Inferior parietal cortex (tissue), 1 donor: ENCODE results near the gene VEZT.
"Not testable (repeated sequence)": the region's sequence is repeated elsewhere in the genome, so short reads cannot be mapped to it uniquely, and the experiment has no call there.

Source experiments
- DNase-seq: peaks from one replicate; pipeline ENCODE4 v3.0.0-alpha.2; 2016; ENCODE audit errors: extremely low spot score

Gene VEZT

DNA sequence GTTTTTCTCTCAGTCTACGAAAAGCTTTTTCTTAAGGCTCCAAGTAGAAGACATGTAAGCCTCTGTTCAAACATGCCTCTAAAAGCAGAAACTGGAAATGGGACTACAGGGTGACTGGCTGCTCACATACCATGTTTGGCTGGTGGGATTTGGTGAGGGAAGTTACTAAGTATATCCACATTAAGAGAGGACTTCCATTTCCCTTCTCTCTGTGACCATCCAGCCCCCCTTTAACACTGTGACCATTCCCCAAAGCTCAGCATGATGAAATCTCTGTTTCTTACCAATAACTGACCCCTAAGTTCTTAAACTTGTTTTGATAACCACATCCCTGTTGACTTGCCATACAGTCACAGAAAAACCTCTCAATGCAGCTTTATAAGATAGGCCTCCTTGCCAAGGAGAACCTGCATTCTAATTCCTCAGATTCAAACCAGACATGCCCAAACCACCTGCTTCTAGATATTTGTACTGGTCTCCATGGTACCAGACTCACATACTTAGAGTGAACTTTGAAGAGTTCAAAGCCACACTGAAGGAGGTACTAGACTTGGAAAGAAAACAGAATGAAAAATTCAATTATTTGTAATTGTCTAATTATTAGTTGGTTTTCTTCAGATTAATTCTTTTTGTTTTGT is 102.2 kb downstream of the VEZT start:
- DNase-seq = no peak

GRCh38 chr12:95321516-95322246 is 104.1 kb downstream of the VEZT start:
- no peak for DNase-seq

- DNase-seq = no peak
Observed at GRCh38 chr12:95322326-95322725, 104.7 kb downstream of the VEZT start.

- no peak for DNase-seq
Observed at GRCh38 chr12:95323212-95323611, 105.6 kb downstream of the VEZT start.

DNA sequence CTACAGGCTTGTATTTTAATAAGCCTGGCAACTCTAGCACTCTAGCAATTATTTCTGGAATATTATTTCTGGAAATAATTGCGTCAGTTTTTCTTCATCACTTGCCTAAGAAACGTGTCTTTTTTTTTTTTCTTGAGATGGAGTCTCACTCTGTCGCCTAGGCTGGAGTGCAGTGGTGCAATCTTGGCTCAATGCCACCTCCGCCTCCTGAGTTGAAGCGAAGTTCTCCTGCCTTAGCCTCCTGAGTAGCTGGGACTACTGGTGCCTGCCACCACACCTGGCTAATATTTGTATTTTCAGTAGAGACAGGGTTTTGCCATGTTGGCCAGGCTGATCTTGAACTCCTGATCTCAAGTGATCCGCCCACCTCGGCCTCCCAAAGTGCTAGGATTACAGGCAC is 106.6 kb downstream of the VEZT start:
- not testable (repeated sequence) for DNase-seq

DNA sequence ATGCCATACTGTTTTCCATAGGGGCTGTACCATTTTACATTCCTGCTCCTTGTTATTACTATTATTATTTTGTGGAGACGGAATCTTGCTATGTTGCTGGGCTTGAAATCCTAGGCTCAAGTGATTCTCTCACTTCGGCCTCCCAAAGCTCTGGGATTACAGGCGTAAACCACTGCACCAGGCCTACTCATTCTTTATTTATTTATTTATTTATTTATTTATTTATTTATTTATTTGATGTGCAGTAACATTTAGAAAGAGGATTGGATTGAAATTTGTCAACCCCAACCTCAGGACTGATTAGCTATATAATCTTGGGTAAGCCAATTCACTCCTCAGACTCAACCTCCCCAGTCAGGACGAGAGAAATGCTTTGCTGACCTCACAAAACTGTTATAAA is 107.9 kb downstream of the VEZT start:
- DNase-seq = no peak

- no peak for DNase-seq
Observed at GRCh38 chr12:95326445-95326844, 108.8 kb downstream of the VEZT start.

DNA sequence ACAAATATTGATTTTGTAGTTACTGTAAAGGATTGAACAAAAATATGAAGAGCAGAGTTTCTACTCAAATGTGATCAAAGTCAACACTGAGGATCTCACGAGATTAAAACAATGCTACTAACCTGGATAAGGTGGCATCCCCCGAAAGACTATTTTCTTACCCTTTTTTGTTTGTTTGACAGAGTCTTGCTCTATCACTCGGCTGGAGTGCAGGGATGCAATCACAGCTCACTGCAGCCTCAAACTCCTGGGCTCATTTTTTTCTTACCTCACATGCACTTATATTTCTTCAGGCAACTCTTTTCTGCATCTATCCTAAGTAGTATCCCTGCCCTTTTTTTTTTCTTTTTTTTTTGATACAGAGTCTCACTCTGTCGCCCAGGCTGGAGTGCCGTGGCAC is 109.2 kb downstream of the VEZT start:
- DNase-seq = no peak

- DNase-seq = no peak
Observed at GRCh38 chr12:95328708-95329107, 111.1 kb downstream of the VEZT start.

DNA sequence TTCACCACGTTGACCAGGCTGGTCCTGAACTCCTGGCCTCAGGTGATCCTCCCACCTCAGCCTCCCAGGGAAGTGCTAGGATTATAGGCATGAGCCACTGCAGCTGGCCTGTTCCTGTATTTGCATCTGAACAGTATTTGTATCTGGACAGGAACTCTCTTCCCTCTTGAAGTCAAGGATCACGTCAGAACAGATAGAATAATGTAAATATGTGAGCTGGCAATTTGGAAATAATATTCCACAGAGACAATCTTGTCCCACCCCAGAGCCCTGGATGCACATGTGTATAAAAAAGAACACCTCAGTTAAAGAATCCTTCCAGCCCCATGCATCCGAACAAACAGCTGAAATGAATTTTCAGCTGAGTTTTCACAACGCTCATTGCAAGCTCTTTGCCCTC is 118.3 kb downstream of the VEZT start:
- DNase-seq = no peak

GRCh38 chr12:95336387-95337067 is 118.9 kb downstream of the VEZT start:
- peak; percentile 81 for DNase-seq

DNA sequence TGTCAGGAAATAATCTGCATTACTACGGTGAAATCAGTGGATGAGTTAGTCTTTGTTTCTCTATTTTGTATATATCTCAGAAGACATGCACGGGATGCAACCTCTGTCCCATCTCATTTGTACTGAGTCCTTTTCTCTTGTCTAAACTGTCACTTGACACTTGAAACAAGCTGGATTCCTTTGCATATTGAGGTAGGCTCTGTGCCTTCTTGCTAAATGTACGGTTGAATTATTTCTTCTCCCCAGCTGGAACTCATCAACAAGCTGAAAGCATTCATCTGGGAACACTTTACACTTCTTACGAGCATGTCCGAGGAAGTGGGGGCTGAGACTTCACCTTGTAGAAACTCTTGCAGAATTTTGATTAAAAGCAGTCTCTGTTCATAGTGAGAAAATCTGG is 119.5 kb downstream of the VEZT start:
- no peak for DNase-seq

- DNase-seq = no peak
Observed at GRCh38 chr12:95339086-95339788, 121.6 kb downstream of the VEZT start.

DNA sequence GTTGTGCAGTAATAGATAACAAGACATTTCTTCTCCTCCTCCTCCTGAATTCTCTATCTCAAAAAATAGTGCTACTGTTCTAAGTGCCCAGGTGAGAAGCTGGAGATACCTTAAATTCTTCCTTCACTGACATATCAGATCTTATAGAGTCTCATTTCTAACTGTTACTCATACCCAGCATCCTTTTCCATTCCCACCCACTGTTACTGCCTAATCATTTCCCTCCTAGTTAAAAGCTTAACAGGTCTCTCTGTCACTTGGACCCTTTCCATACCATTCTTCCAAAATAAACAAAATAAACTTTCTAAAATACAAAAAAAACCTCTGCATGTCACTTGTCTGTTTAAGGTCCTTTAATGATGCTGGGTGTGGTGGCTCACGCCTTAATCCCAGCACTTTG is 124.4 kb downstream of the VEZT start:
- DNase-seq = no peak

GRCh38 chr12:95343461-95344230 is 126.0 kb downstream of the VEZT start:
- peak; percentile 32 for DNase-seq

DNA sequence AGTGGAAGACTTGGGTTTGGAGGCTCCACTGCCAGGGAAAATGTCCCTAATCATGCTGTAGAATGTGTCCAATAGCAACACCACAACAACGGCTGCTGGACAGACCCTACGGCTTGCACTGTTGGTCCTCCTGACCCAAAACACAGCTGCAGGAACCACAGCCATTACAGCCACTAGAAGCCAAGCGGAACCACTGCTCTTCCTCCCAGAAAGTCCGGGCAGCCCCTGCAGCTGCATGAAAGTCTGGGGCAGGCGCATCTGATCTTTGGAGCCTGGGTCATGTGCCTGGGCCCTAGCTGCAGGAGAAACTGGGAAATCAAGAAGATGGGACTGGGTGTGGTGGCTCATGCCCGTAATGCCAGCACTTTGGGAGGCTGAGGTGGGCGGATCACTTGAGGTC is 131.7 kb downstream of the VEZT start:
- DNase-seq = no peak

DNA sequence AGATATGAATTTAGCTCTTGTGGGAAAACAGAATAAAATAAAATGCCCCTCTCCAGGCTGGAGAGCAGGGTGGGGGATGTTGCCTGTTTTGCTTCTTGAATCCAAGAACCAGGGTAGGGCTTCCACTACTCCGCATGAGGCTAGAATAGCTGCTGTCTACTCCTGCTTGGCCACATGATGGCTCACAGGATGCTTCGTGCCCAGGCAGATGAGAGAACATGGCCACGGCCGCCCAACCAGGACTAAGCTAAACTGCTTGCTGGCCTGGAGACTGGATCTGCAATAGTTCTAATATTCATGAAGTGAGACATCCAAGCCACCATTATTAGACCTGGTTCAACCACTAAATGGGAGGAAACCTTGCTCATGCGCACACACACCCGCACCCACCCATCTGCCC is 134.1 kb downstream of the VEZT start:
- DNase-seq = no peak
